H54 (cell line): ENCODE results near the gene SERPINB8.

ENCODE experiments used
- DNase-seq: peaks from one replicate; pipeline ENCODE4 v3.0.0; 2011; ENCODE audit warnings: low spot score, mixed read lengths; ENCODE audit not compliant: insufficient read length
- FAIRE-seq: peaks from 3 replicates; lab custom pipeline; 2011; peaks lifted over from hg19 to GRCh38; lab: Jason Lieb, UNC
- POLR2A ChIP-seq: IDR thresholded peaks from 2 replicates; pipeline ENCODE4 v1.6.1; 2011; ENCODE audit warnings: low read depth, mild to moderate bottlenecking, low read length

The SERPINB8 gene

DNA sequence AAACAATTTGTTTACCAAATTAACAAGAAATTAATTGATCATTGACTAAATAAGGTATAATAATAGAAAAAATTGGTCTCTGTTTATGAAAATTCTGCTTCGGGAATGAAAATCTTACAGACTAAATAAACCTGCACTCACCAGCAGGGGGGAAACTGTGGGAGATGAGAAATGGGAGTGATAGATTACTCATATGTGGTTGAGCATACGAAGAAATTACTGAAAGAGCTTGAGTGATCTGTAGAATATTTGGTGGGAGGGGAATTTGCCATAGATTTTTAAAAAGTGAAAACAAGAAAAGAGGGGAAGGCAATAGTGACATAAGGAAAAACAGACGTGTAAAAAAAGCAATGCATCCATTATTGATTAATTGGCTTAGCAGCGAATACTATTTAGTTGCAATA is 18.6 kb upstream of the SERPINB8 start:
- no peak for TF ChIP-seq POLR2A
- no peak for DNase-seq
- FAIRE-seq: no peak

DNA sequence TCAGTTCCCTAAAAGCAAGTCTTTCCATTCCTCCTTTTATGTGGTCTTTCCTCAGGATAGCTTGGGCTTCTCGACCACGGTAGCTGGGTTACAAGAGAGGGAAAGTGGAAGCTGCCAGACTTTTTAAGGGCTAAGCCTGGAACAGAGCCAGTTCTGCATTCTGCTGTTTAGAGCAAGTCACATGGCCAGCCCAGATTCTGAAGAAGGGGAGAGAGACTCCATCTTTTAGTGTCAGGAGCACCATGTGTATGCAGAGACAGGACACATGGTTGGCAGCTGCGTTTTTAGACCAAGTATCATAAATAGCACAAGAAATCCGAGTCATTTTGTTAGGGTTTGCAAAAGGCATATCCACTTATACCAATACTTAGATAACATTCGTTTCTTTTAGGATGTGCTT is 16.1 kb upstream of the SERPINB8 start:
- DNase-seq (no peak), FAIRE-seq (no peak)
- no peak for TF ChIP-seq POLR2A

DNA sequence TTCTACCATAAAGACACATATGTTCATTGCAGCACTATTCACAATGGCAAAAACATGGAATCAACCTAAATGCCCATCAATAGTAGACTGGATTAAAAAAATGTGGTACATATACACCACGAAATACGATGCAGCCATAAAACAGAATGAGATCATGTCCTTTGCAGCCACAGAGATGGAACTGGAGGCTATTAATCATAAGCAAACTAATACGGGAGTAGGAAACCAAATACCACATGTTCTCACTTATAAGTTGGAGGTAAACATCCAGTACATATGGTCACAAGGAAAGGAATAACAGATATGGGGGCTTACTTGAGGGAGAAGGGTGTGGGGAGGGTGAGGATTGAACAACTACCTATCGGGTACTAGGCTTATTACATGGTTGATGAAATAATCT is 13.1 kb upstream of the SERPINB8 start:
- DNase-seq: no peak
- no peak for TF ChIP-seq POLR2A
- no peak for FAIRE-seq

DNA sequence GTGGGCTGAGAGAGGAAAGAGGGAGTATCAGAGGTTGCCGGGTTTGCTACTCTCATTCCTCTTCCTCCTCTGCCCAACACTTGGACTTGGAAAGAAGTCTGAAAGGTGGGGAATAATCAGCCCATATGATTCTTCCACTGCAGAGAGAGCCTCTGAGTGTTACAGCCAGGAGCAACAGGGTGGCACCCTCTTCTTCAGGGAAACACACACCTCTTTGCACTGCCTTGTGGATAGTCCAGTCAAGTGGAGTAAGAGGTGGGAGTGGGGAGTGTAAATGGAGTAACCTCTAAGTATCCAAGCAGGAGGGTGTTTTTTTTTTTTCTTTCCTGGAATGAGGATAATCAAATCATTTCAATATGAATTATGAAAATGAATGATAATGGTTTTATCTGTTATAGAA is 9.0 kb upstream of the SERPINB8 start:
- DNase-seq (no peak), FAIRE-seq (no peak)
- TF ChIP-seq POLR2A: no peak

DNA sequence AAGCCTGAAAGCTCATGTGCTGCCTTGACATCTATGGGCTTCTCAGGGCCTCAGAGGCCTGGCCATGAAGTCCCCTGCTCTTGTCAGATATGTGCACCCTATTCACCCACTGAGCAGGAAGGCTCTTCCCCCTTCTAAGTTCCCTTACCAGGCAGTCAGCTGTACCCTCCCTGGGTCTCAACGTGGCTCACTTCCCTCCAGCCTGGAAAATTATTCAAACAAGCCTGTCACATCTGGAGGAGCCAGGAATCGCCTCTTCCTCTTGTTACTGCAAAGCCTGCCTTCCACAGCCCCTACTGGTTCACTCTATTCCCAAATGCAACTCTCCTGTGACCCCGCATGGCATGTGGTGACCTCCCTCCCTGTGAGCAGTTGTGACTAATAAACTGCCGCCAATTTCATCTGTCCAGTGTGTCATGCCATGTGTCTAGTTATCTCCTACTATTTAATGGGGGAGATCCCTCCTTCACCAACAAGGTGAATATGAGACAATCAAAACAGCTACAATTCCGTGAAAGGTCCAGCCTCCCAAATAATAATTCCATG is 8.4 kb upstream of the SERPINB8 start:
- FAIRE-seq (no peak), DNase-seq (no peak)
- no peak for TF ChIP-seq POLR2A

DNA sequence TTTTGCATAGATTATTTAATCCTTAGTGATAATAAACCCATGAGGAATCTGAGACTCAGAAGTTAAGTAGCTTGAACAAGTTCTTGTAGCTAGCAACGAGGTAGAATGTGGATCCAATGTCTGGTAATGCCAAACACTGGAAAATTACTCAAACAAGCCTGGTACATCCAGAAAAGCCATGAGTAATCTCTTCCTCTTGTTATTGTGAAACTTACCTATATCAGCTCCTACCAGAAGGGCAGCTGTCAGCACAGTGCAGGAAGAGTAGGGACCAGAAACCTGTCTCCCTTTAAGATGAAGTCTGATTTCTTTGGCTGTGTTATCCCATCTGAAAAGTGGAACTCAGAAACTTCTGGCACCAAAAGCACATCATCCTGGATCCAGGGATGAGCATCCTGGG is 7.7 kb upstream of the SERPINB8 start:
- FAIRE-seq (no peak), DNase-seq (no peak)
- no peak for TF ChIP-seq POLR2A

DNA sequence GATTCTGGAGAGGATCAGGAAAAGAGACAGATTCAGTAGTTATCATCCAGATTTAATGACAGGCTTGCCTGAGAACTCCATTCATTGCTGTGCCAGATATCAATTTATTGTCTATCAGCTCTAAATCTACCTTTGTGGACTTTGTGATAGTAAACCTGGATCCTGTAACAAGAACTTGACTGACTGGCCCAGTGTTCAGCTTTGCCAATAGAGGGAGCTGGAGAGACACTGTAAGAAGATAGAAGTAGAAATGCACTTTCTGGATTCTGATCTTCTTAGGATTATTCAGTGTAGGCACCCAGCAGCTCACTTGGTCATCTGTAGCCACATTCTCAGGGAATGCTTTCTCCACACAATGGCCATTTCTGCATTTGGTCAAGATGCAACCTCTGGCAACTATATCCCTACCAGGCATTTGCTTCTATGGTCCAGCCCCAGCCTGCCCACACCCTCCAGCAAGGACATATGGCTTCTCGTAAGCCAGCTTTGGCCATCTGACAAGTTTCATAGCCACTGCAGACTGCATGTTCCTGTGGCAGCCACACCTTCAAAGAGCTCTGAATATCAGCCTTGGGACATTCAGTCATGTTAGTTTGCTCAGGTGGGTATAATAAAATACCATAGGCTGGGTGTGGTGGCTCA is 6.1 kb upstream of the SERPINB8 start:
- DNase-seq (no peak), FAIRE-seq (no peak)
- TF ChIP-seq POLR2A: no peak

DNA sequence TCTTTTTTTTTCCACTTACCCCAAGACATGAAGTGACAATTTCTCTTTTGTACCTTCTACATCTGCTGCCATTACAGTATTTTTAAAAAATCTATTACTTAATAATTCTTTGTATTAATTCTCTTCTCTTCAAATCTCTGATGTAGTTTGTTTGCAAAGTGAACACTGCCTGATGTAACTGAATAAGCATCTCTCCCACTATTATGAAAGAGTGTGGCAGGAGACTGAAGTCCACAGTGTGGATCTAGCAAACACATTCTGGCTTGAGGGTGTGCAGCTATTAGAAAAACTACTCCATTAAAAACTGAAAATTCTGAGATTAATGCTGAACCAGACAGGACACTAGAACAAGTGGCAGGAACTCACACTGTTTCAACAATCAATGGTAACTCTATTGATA is 5.0 kb upstream of the SERPINB8 start:
- no peak for DNase-seq
- FAIRE-seq: no peak
- no peak for TF ChIP-seq POLR2A

DNA sequence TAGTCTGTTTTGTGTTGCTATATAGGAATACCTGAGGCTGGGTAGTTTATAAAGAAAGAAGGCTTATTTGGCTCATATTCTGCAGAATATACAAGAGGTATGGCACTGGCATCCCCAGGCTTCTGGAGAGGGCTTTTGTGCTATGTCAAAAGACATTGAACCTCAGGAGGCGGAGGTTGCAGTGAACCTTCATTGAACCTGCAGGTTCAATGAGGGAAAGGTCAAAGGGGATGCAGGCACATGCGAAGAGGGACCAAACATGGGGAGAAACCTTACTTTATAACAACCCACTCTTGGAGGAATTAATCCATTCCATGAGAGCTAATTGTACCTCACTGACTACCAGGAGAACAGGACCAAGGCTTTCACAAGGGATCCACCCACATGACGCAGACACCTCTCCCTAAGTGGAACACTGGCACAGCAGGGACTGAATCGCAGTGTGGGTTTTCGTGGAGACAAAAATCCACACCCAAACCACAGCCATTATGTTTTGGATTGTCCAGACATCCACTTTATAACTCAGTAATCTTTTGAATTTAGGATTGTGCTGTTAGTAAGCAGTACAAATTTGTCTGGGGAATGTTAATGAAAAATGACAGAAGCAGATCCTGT is 4.1 kb upstream of the SERPINB8 start:
- FAIRE-seq (no peak), DNase-seq (no peak)
- no peak for TF ChIP-seq POLR2A

DNA sequence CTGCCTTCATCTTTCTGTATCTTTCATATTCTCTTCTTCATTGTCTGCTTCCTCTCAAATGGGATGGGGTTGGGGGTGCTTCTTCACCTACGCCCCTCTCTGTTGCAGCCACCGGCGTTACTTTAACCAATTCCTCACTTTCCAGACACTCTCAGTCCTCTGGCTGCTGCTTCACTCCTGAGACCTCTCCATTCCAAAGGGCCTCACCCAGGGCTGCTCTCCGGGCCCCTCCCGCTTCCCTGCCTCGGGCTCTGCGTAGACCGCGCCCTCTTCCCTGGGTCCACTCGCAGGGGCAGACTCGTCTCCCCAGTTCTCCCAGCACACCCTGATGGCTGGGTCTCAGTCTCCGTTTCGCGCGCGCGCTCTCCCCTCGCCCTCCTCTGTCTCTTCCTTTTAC is 926 bp downstream of the SERPINB8 start:
- no peak for DNase-seq
- TF ChIP-seq POLR2A: no peak

DNA sequence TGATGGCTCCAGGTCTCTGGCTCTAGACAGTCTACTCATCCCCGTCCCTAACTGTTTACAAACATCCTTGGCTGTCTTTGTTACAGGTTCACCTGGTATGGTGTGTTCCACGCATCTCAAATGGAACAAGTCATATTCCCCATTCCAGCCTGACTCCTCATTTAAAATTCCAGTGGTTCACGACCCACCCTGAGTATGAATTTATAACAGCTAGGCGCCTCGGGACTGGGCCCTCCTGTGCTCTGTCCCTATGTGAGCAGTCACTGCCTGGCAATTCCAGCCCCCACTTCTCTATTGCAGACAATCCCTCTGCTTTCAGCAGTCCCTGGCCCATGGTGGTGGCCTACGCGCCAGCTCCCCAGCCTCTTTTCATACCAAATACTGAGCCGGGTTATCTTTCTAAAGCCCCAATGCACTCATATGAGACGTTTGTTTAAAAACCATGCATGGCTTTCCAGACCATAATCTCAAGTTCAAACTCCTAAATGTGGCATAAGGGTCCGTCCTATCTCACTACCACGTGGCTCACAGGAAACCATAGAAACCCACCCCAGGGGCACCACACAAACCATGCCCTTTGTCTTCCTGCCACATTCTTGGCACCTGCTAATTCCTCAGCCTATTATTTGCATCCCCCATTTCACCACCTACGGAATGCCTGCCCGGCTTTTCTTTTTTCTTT is 1.6 kb downstream of the SERPINB8 start:
- DNase-seq: no peak
- no peak for FAIRE-seq
- no peak for TF ChIP-seq POLR2A

More for the DNA sequence above, 926 bp downstream of the SERPINB8 start:
- no peak for FAIRE-seq

DNA sequence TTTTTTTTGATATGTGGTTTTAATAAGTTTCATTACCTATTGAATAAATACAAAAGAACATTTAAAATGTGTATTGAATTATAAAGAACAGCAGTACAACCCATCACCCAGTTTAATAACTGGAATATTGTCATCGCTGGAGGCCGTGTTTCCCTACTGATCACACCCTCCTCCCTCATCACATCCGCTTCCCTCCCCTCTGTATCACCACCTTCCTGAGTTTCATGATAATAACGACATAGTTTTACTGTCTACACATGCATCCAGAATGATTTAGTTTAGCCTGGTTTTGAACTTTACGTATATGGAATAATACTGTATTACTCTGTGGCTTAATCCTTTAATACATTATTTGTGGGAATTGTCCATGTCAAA is 2.1 kb downstream of the SERPINB8 start:
- no peak for DNase-seq
- no peak for FAIRE-seq
- no peak for TF ChIP-seq POLR2A

DNA sequence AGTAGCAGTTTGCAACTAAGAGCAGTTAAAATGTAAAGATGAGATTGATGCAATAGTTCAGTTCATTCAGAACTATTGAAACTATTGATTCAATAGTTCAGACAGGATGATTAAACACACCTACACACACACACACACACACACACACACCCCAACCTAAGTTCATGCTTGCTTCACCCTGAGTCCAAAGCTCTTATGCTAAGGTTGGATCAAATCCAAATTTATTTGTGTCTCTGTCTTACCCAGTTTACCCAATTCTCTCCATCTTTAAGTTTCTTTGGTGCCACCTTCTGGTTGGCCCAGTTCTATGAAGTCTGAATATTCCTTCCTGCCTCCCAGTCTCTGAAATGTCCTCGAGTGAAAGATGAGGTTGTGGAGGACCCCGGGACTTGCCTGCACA is 5.1 kb downstream of the SERPINB8 start:
- DNase-seq: no peak
- FAIRE-seq: no peak
- no peak for TF ChIP-seq POLR2A

DNA sequence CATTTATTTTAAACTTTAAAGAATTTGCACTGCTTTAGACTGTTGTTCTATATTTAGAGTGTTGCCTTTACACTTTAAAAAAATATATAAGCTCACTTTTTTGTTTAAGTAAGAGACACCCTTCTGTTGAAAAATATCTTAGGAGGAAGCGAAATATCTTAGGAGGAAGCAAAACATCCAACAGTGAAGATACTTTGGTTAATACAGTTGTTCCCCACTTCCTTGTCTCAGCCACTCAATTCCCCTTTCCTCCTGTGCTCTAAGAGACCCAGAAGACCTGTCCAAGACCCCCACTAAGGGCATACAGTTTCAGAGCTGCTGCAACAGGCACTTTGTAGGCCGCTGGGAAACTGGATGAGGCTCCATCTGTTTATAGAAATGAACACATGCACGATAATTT is 5.7 kb downstream of the SERPINB8 start:
- TF ChIP-seq POLR2A: no peak
- DNase-seq (no peak), FAIRE-seq (no peak)
